G401 (cell line): ENCODE data around the gene HSD11B2. TPM values are rescaled to one million over a fixed set of nuclear protein-coding genes. Genes with fewer than 3 reads are reported as not detected.

Experiments
- DNase-seq: peaks from one replicate; pipeline ENCODE4 v3.0.0-alpha.2; 2015; ENCODE audit warnings: low spot score
- in situ Hi-C: cut with HindIII; loops from 2 replicates; pipeline ENCODE4 v1.10.0; 2016; ENCODE audit warnings: low sequenced_read_pairs, mixed read lengths
- total RNA-seq: library from RNA; depleted of rRNA; stranded (reverse); fragments of >200 nt; shearing (Covaris generic); gene quantifications from 2 replicates; pipeline ENCODE4 v1.2.3, GENCODE V29; 2014

The HSD11B2 gene
- total RNA-seq, 1 experiment from 2014 or later = not detected

DNA sequence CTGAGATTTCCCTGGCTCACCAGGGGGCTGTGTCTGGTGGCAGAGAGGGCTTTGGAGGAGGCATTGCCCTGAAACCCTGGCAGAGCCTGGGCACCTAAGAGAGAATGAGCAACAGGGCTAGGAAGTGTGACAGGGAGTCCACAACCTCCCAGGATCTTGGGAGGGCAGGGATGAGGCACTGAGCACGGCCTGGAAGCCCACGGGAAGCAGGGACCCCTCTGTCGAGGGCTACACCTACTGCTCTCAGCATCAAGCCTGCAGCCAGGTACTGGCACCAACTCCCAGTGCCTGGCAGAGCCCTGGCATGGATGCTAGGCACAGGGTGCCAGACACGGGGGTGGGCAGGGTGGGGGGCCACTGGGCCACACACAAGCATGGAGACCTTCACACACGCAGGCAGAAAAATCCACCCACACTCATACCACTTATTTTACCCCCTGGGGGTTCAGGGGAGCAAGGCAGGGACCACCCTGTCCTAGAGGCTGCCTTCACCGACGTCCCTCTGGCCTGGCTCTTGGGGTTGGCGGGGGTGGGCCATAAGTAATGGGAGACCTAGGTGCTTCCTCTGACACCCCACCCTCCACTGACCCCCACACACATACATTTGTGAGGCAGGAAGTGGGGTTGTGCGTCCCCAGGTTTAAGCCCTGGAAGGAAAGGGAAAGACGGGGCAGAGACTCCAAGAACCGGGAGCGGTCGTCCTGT is 970 bp upstream of the HSD11B2 start:
- in situ Hi-C loops = no loop called here
- DNase-seq = no peak

DNA sequence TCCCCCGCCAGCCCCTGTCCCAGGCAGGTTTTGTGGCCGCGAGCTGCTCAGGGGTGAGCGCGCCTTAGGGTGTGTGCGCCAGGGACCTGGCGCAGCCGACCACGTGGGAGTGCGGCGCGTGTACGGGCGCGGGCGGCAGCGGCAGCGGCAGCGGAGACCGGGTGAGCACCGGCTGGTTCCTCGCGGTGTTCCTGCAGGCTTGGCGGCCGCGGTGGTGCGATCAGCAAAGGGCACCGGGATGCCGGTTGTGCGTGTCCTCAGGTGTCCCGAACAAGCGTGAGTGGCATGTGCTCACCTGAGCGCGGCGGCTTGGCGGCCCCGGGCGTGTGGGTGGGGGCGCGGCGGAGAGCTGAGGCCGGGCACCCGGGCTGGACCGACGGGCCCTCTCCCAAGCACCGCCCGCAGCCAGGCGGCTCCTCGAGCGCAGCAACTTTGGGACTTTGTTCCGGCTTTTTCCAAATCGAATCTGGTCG is 381 bp upstream of the HSD11B2 start:
- DNase-seq = no peak
- in situ Hi-C loops = no loop called here

- no peak for DNase-seq
- in situ Hi-C loops = no loop called here
Measured at GRCh38 chr16:67431775-67432505, 1.0 kb downstream of the HSD11B2 start.

DNA sequence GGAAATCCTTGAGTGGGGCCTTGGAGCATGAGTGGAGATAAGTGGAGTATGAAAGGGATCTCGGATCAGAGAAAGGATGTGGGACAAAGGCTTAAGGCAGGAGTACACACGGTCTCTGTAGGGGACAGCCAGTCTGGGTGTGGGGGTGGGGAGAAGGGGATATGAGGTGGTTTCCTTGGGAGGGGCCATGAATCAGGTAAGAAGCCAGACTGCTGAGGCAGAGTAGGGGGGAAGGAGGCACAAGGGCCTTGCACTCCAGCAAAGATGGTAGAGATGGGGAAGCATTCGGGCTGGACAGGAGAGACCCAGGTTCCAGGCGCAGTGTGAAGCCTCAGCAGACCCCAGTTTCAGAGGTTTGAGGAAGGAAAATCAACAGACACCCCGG is 1.6 kb downstream of the HSD11B2 start:
- DNase-seq = no peak
- in situ Hi-C loops = no loop called here

- in situ Hi-C loops = no loop called here
- DNase-seq = peak; percentile 48
Measured at GRCh38 chr16:67433131-67433719, 2.3 kb downstream of the HSD11B2 start.

DNA sequence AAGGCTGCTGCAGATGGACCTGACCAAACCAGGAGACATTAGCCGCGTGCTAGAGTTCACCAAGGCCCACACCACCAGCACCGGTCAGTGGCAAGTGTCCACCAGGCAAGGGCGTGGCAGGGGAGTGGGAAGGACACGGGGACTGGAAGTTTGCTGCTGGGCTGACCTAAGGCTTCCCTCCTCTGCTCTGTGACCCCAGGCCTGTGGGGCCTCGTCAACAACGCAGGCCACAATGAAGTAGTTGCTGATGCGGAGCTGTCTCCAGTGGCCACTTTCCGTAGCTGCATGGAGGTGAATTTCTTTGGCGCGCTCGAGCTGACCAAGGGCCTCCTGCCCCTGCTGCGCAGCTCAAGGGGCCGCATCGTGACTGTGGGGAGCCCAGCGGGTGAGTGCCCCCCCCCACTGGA is 4.8 kb downstream of the HSD11B2 start:
- in situ Hi-C loops = no loop called here

DNA sequence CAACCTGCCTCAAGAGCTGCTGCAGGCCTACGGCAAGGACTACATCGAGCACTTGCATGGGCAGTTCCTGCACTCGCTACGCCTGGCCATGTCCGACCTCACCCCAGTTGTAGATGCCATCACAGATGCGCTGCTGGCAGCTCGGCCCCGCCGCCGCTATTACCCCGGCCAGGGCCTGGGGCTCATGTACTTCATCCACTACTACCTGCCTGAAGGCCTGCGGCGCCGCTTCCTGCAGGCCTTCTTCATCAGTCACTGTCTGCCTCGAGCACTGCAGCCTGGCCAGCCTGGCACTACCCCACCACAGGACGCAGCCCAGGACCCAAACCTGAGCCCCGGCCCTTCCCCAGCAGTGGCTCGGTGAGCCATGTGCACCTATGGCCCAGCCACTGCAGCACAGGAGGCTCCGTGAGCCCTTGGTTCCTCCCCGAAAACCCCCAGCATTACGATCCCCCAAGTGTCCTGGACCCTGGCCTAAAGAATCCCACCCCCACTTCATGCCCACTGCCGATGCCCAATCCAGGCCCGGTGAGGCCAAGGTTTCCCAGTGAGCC is 5.8 kb downstream of the HSD11B2 start:
- in situ Hi-C loops = no loop called here
- DNase-seq = no peak

More for the DNA sequence above, 4.8 kb downstream of the HSD11B2 start:
- DNase-seq = no peak

DNA sequence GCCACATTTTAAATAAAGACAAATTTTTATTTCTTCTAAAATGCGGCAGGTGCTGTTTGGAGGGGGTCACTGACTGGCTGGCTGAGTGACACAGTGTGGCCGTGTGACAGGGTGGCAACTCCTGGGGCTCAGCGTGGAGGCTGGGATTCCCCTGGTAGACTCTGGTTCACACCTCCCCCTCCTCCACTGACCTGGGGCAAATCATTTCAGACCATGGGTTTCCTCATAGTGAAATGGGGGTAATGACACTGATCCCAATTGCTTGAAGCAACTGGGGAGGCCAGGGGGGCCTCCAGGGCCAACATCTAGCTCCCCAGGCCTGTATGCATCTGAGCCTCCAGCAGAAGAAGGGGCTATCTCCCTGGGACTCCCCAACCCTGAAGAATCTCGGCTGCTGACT is 6.6 kb downstream of the HSD11B2 start:
- in situ Hi-C loops = no loop called here

DNA sequence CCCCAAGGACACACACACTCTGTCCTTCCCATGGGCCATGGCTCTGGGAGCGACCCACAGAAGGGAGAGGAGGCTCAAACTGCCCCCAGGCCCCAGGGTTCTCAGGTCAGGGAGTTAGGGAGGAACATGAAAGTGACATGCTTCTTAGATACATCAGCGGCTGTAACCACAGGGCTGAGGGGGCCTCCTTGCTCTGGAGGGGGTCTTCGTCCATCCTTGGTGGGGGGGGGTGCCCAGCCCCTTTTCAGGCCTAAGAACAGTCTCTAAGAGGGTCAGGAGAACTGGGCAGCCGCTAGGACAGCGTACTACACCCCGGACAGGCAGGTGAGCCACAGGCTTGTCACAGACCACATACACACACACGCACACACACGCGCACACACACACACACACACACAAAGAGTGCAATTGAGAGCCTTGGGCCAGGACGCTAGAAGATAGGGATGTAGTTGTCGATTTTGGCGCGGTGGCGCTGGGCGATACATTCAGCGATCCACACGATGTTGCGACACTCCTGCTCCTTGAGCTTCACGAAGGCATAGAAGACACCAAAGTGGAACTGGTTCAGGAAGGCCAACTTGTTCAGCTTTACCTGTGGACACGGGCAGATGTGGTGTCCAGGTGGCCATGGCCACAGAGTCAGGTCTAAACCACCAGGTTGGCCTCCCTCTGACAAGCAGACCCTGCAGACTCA is 7.3 kb downstream of the HSD11B2 start:
- in situ Hi-C loops = no loop called here
- no peak for DNase-seq

More for the DNA sequence above, 6.6 kb downstream of the HSD11B2 start:
- DNase-seq = no peak

GRCh38 chr16:67438824-67439393 is 8.0 kb downstream of the HSD11B2 start:
- no peak for DNase-seq
- in situ Hi-C loops = no loop called here

DNA sequence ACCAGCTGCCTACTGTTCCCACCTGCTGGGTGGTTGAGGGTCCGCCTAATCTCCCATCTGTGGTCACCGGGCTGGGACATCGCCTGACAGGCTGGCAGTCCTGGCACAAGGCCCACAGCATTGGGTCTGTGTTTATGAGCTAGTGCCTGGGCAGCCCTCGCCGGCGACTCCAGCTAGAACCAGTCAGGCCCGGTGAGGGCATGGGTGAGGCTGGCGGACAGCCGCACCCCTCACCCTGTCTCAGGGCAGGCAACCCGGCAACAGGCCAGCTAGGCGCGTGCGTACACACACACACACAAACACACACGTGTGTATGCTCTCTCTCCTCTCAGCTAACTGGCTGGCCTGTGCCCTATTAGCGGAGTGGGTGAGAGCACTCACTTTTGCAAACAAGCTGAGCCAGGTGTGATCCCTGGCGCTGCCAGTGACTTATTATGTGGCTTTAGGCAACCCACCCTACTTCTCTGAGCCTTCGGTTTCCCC is 10.4 kb downstream of the HSD11B2 start:
- DNase-seq = peak; percentile 92
- in situ Hi-C loops = no loop called here

DNA sequence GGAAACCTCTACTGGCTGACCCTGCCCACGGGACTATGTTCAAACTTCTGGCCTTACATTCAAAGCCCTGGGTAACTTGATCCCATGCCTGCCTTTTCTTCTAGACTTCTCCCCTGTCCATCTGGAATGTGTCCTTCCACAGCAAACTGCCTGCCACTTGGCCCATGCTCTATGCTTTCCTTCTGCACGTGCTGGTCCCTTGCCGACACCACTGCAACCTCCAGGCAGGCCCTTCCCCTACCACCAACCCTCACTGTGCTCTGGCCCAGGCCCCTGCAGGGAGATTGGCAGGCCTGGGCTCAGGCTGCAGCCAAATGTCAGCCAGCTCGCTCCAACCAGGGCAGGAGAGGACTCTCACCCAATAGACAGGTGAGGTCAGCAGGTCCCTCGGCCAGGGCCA is 11.0 kb downstream of the HSD11B2 start:
- DNase-seq = peak; percentile 76
- in situ Hi-C loops = no loop called here

GRCh38 chr16:67442581-67443255 is 11.8 kb downstream of the HSD11B2 start:
- no peak for DNase-seq
- in situ Hi-C loops = no loop called here

DNA sequence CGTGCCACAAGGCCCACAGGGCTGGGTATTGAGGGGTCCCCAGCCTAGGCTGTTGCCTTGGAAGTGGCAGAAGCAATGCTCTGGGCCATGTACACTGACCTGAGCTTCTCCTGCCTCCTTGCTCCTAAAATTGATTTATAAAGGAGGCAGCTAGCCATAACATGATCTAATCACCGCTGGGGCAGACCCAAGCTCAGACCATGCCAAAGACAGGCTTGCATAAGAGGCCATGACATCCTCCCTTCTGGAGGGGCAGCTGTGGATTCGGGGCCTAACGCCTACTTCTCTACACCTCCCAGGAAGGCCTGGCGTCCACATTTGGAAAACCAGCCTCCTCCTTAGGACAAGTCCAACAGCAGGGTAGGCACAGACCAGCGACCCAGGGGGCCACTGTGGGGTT is 12.3 kb downstream of the HSD11B2 start:
- no peak for DNase-seq
- in situ Hi-C loops = no loop called here

GRCh38 chr16:67444259-67445125 is 13.6 kb downstream of the HSD11B2 start:
- no peak for DNase-seq
- in situ Hi-C loops = loop anchor here (5.0 kb wide), 1 partner anchor 38 kb away; the partner anchor contains the start of genes AGRP and ATP6V0D1

DNA sequence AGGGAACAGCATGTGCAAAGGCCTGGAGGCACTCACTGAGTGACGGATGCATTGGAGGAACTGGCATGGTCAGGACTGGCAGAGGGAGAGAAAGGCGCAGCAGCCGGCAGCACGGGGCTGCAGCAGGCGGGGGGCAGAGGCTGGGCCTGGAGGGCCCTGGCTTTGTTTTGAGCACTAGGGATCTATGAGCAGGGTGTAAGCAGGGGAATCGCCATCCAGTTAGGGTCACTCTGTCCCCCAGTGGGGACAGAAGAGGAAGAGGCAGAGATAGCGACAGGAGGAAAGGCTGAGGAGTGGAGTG is 14.2 kb downstream of the HSD11B2 start:
- DNase-seq = no peak
- in situ Hi-C loops = loop anchor here (5.0 kb wide), 1 partner anchor 37 kb away; the partner anchor contains the start of genes AGRP and ATP6V0D1

DNA sequence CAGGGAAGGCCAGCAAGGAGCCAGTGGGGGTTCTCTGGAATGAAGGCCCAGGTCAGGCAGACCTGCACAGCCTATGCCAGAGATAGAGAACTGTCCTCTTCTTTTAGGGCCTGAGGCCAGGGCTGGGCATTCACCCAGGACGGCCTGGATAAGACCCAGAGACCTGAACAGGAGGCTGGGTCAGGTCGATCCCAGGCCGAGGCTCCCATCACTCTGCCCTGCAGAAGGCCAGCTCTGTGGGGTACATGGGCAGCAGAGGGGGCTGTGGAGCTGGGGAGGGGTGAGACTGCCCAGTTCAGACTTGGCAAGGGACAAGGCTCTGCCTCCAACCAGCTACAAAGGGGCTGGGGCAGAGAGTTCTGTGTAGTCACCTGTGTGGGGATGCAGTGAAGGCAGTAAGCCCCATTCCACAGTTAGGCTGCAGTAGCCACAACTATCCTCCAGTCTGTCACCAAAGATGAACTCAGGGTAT is 14.6 kb downstream of the HSD11B2 start:
- in situ Hi-C loops = loop anchor here (5.0 kb wide), 1 partner anchor 37 kb away; the partner anchor contains the start of genes AGRP and ATP6V0D1
- peak; percentile 97 for DNase-seq
